Left cardiac atrium (tissue), 4 donors: ENCODE results near the gene UNC80. TPM values are rescaled to one million over a fixed set of nuclear protein-coding genes. Genes with fewer than 3 reads are reported as not detected.

Source experiments
- ATAC-seq, 2 donors: fragments of 200-7000 bp; cut with Tn5 transposase; one replicate each; pipeline ENCODE4 v1.9.1; 2020; ENCODE audit warnings: mild to moderate bottlenecking in 2 of 2, moderate library complexity in 2 of 2
- DNase-seq: peaks from one replicate; pipeline ENCODE4 v3.0.0-alpha.2; 2020
- intact Hi-C, 2 donors: fragments of 100-400 bp; cut with DNase I; formaldehyde crosslinking; loops; one replicate each; pipeline versions ENCODE4 v1.14.1 to v1.15.1; 2022 to 2023
- total RNA-seq, 2 donors: library from RNA; stranded (reverse); fragmentation: NEBNext Ultra II Directional; extraction: Animal tissue kit (Norgen Biotek cat#: 25700); gene quantifications; one replicate each; pipeline ENCODE4 v1.2.1, GENCODE V29; 2021
- donor health status: DM: no; HTN: yes; CAD: no.
- donor health status: DM: no; HTN: yes; CAD: no; lungs with severe emphysema.
- donor health status: DM: yes; HTN: yes; CAD: no.
- donor health status: Dilated cardiomyopathy.

The UNC80 gene
- total RNA-seq, 2 donors from 2014 or later, result 0.18 TPM; not detected in 1

DNA sequence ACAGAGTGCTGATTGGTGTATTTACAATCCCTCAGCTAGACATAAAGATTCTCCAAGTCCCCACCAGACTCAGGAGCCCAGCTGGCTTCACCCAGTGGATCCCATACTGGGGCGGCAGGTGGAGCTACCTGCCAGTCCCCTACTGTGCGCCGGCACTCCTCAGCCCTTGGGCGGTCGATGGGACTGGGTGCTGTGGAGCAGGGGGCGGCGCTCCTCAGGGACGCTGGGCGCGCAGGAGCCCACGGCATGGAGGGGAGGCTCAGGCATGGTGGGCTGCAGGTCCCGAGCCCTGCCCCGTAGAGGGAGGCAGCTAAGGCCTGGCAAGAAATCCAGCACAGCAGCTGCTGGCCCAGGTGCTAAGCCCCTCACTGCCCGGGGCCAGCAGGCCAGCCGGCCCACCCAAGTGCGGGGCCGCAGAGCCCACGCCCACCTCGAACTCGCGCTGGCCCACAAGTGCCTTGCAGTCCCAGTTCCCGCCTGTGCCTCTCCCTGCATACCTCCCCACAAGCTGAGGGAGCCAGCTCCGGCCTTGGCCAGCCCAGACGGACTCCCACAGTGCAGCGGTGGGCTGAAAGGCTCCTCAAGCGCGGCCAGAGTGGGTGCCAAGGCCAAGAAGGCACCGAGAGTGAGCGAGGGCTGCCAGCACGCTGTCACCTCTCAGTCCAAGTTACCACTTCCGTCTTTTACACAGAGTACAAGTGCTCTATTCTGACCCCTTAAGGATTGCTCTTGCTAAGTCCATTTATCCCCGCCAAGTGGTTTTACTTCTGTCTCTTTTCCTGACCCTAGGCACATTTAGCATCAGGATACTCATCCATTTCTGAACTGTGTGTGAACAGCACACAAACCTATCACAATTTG is 229.1 kb downstream of the UNC80 start:
- DNase-seq, result peak; percentile 23
- intact Hi-C loops, result loop anchor here in 1 of 2 donors (5.0 kb wide), 1 partner anchor 172 kb away; the partner anchor contains the start of gene KANSL1L

DNA sequence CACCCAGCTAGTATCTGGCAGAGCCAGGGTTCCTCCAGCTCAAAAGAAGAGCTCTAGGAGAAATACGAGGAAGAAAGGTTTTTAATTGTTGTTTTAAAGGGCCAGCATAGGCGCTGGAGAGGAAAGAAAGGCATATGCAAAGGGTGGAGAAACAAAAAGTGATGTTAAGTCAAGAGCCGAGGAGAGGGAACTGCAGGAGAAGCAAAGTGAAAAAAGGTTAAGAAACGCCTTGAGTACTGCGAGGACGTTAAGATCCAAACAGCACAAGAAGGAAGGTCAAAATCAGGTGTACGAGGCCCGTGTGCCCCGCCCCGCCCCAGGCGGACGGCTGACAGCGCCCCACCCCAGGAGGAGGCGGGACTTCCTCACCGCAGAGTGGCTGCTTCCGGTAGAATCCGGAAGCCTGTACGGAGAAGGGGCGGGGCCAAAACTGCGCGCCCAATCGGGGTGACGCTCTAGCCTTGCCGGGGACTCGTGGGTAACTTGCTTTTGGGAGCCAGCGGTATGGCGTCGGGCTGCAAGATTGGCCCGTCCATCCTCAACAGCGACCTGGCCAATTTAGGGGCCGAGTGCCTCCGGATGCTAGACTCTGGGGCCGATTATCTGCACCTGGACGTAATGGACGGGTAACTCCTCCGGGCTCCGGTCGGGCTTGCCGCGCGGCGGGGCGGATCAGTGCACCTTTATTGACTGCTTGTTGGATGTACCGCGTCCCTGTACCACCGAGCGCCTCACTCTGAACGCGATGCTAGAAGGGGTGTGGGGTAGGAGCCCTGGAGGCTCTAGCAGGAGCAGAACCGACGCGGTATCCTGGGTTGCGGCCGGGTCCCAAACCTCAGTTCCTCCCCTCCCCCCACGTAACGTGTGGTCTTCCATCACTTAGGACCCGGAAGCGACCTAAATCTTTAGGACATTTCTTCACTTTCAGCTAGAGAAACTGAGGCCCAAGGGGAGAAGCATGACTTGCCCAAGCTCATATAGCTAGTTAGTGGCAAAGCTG is 230.8 kb downstream of the UNC80 start, which contains the start of gene RPE:
Gene RPE (plus strand): TSS at position 481 of the 1,000 bp plus-strand sequence. CDS start 24 bp downstream, at position 505.
- intact Hi-C loops, result loop anchor here in 1 of 2 donors (5.0 kb wide), 1 partner anchor 170 kb away; the partner anchor contains the start of gene KANSL1L
- DNase-seq, result peak; percentile 98
- ATAC-seq, result peak; percentile 100

More for the DNA sequence above, 229.1 kb downstream of the UNC80 start:
- no peak for ATAC-seq

GRCh38 chr2:210003359-210003758 is 231.7 kb downstream of the UNC80 start:
- no peak for ATAC-seq
- intact Hi-C loops, result loop anchor here in 1 of 2 donors (5.0 kb wide), 1 partner anchor 169 kb away; the partner anchor contains the start of gene KANSL1L
- no peak for DNase-seq

DNA sequence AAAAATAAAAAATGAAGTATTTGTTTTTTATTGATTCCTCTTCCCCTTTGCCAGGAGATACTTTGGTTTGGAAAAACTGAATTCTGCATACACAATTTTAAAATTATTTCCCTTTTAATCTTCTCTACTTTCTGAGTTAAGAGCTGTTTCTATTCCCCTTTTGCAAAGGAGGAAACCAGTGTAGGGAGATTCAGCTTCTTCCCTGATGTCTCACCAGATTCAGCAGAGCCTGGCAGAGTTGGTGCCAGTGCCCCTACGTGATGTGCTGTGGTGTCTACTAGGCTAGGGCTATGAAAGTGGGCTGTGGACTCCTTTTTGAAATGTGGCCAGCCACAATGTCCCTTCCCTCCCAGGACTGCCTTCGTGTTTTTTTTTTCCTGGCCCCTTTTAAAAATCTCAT is 233.2 kb downstream of the UNC80 start:
- intact Hi-C loops, result loop anchor here in 1 of 2 donors (5.0 kb wide), 1 partner anchor 167 kb away; the partner anchor contains the start of gene KANSL1L
- ATAC-seq, result no peak
- DNase-seq, result no peak

DNA sequence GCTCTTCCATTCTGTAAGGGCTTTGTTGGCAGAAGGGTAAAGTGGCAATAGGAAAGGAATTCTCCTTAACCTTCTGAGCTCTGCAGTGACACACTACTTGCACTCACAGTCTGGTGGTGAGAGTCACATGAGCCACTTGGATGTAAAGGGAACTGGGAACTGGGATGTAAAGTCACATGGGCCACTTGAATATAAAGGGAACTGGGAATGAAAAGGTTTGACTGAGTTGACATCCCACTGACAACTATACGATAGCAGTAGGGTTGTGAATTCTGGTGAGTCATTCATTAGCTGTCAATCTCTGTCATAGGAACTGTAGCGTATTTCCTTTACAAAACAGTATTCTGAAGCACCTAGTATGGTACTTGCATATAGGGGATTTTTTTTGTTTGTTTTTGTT is 236.3 kb downstream of the UNC80 start:
- intact Hi-C loops, result no loop called here
- DNase-seq, result no peak
- peak; percentile 8 to 50 for ATAC-seq

DNA sequence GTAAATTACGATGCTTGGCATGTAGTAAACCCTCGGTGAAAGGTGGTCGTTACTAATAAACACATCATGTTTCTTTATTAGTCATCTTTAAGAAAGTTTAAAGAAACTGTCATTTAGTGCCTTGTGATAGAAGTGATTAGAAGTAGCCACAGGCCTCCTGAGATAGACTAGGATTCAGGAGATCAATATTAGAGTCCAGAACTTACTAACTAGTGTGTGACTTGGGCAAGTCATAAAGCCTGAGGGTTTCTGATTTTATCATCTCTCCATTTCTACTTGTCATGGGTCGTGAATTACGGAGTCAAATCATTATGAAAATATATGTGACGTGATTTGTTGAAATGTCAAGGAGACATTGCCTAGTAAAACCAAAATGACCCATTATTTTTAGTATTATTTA is 237.5 kb downstream of the UNC80 start:
- intact Hi-C loops, result no loop called here

GRCh38 chr2:210009896-210010295 is 238.3 kb downstream of the UNC80 start:
- intact Hi-C loops, result no loop called here

More for the DNA sequence above, 237.5 kb downstream of the UNC80 start:
- no peak for ATAC-seq
- no peak for DNase-seq

DNA sequence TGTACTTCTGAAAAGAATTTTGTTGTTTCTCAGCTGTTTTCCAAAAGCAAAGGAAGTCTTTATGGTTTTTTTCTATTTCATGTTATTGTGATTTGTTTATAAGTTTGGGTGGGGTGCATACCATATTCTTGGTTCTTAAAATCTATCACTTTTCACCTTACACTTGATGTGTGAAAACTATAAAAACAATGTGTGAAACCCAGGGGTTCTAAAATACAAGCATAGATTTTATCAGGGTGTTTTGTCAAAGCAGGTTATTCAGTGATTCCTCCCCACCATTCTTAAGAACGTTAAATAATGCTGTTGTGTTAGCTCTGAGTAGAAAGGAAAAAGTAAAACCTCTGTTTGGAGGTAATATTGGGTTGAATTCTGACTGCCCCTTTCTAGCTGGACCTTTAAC is 248.5 kb downstream of the UNC80 start:
- intact Hi-C loops, result no loop called here
- ATAC-seq (no peak), DNase-seq (no peak)

More at GRCh38 chr2:210009896-210010295, 238.3 kb downstream of the UNC80 start:
- DNase-seq, result no peak
- ATAC-seq, result no peak

GRCh38 chr2:210022824-210023223 is 251.2 kb downstream of the UNC80 start:
- ATAC-seq, result no peak
- intact Hi-C loops, result no loop called here
- no peak for DNase-seq

GRCh38 chr2:210027608-210028007 is 256.0 kb downstream of the UNC80 start:
- DNase-seq, result no peak
- ATAC-seq, result no peak
- intact Hi-C loops, result no loop called here

- ATAC-seq (no peak), DNase-seq (no peak)
- intact Hi-C loops, result no loop called here
Measured at GRCh38 chr2:210028178-210028577, 256.5 kb downstream of the UNC80 start.

GRCh38 chr2:210034087-210034683 is 262.6 kb downstream of the UNC80 start:
- DNase-seq (no peak), ATAC-seq (no peak)
- intact Hi-C loops, result no loop called here

DNA sequence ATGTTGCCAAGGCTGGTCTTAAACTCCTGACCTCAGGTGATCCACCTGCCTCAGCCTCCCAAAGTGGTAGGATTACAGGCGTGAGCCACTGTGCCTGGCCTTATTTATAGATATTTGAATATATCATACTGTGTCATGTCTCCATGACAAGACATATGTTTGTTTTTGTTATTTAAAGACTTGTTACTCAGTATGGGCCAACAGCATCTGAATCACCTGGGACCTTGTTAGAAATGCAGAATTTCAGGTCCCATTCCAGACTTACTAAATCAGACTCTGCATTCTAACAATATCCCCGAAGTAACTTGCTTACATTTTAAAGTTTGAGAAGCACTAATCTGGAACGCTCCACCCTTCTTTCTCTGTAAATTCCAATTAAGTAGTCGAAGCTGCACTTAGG is 264.0 kb downstream of the UNC80 start:
- intact Hi-C loops, result no loop called here
- ATAC-seq, result no peak
- no peak for DNase-seq

- ATAC-seq (no peak), DNase-seq (no peak)
- intact Hi-C loops, result no loop called here
Measured at GRCh38 chr2:210038078-210038477, 266.4 kb downstream of the UNC80 start.

DNA sequence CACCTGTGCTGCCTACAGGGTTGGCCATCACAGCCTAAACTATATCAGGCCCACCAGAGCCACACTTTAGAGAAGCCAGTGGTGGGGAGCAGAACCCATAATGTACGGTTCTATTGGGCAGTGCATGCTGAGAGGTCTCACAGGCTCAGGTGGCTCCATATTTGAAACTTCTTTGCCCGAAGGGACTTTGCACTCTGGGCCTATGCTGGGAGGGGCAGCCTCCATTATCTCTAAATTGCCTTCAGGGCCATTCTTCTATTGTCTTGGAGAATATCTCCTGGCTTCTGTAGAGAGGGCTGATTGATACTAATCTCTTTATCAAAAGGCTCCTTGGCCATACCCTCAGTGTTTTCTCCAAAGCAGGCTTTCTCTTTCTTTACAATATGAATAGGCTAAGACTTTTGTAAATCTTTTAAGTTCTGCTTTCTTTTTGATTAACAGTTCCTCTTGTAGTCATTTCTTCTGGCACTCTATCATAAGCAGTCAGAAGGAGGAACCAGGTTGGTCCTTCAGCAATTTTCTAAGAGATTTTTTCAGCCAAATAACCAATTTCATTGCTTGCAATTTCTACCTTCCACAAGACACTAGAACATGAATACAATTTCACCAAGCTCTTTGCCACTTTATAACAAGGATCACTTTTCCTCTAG is 275.3 kb downstream of the UNC80 start:
- DNase-seq, result no peak
- no peak for ATAC-seq
- intact Hi-C loops, result no loop called here
